ENCODE measurements around the gene CARD14.

Gene CARD14

GRCh38 chr17:80212962-80213642 is 43.3 kb downstream of the CARD14 start:
- no peak for DNase-seq

- DNase-seq = no peak
Observed at GRCh38 chr17:80213643-80213975, 43.8 kb downstream of the CARD14 start.

GRCh38 chr17:80214012-80214877 is 44.4 kb downstream of the CARD14 start:
- DNase-seq = no peak

GRCh38 chr17:80214878-80215210 is 45.0 kb downstream of the CARD14 start:
- no peak for DNase-seq

- DNase-seq = no peak
Observed at GRCh38 chr17:80216473-80217456, 46.9 kb downstream of the CARD14 start.

- no peak for DNase-seq
Observed at GRCh38 chr17:80217703-80218362, 48.0 kb downstream of the CARD14 start.

GRCh38 chr17:80218391-80218790 is 48.6 kb downstream of the CARD14 start:
- no peak for DNase-seq

- peak; percentile 79 for DNase-seq
Observed at GRCh38 chr17:80219013-80219762, 49.4 kb downstream of the CARD14 start.

- no peak for DNase-seq
Observed at GRCh38 chr17:80219763-80220053, 49.9 kb downstream of the CARD14 start.

- peak; percentile 86 for DNase-seq
Observed at GRCh38 chr17:80220054-80220735, 50.4 kb downstream of the CARD14 start, which contains the start of the genes SGSH and SLC26A11. SGSH (minus strand) TSS chr17:80220333; CDS start chr17:80220313, 20 bp downstream. SLC26A11 (plus strand) TSS chr17:80220427; CDS start chr17:80221561, 1,134 bp downstream.

- DNase-seq = peak; percentile 46
Observed at GRCh38 chr17:80220736-80221215, 50.9 kb downstream of the CARD14 start.

GRCh38 chr17:80221351-80222105 is 51.7 kb downstream of the CARD14 start:
- DNase-seq = no peak

- DNase-seq = no peak
Observed at GRCh38 chr17:80222376-80223141, 52.7 kb downstream of the CARD14 start.

GRCh38 chr17:80223142-80223815 is 53.4 kb downstream of the CARD14 start:
- DNase-seq = no peak

GRCh38 chr17:80223838-80224497 is 54.1 kb downstream of the CARD14 start:
- no peak for DNase-seq

GRCh38 chr17:80224683-80225082 is 54.9 kb downstream of the CARD14 start:
- DNase-seq = no peak

- no peak for DNase-seq
Observed at GRCh38 chr17:80225230-80225629, 55.4 kb downstream of the CARD14 start.

GRCh38 chr17:80227156-80227555 is 57.3 kb downstream of the CARD14 start:
- DNase-seq = no peak

All from femur (tissue), 1 donor.